HTERT RPE-1 (cell line): ENCODE results near the gene NPTXR.

Experiments used
- in situ Hi-C: fragments of 300-500 bp; cut with MboI; formaldehyde crosslinking; loops from 4 replicates; pipeline ENCODE4 v1.14.3; 2020; ENCODE audit warnings: low sequenced_read_pairs

Gene NPTXR

DNA sequence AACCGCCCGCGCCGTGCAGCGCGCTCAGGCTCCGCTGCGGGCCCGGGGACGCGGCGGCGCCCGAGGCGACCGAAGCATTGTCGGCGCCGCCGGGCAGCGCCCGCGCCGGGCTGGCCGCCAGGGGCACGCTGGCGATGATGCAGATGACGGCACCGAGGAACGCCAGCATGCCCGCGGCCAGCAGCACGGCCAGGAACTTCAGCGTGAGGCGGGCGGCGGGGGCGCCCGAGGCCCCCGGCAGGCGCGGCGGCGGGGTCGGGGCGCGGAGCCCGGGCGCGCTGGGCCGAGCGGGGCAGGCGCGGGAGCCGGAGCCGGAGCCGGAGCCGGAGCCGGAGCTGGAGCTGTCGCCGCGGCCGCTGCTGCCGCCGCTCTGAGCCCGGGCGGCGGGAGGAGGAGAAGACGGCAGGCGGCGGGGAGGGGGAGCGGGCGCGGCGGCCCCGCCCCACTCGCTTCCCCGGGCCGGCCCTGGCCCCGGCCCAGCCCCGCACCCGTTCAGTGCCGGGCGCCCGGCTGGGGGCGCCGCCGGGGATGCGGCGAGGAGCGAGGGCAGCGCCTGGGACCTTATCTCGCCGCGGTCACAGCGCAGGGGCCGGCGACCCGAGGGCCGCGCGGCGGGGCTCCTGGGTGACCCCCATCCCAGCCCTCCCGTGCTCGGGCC lies at the start of gene NPTXR:
Gene NPTXR (minus strand): TSS at position 372 of the 658 bp plus-strand sequence.
- in situ Hi-C loops: no loop called here

DNA sequence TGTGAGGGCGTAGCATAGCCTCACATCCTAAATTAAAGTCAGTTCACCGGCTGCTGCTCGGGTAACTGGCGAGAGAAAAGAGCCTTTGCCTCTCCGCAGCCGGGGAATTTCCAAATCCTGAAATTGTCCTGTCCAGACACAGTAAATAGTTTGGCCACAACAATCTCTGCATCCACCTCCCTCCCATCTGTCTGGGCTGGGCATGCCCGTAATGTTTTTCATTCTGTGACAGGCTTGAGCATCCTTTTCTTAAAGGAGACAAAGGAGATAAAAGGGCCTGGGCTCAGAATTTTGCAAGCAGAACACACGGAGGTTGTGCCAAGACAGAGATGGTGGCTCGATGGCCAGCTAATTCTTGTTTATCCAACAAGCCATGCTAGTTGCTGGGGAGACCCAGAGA lies 47.4 kb upstream of the NPTXR start:
- in situ Hi-C loops: no loop called here

DNA sequence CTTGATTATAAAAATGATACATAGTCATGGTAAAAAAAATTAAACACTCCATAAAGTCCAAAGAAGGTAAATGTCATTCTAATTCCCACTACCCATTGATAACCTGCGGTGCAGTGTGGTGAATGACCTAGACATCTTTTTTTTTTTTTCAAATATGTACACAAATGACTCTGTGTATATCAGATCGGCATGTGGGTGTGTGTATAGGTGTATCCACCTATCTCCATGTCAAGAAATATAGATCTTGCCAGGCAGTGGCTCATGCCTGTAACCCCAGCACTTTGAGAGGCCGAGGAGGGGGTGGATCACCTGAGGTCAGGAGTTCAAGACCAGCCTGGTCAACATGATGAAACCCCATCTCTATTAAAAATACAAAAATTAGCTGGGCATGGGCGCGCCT lies 46.5 kb upstream of the NPTXR start:
- in situ Hi-C loops: no loop called here

DNA sequence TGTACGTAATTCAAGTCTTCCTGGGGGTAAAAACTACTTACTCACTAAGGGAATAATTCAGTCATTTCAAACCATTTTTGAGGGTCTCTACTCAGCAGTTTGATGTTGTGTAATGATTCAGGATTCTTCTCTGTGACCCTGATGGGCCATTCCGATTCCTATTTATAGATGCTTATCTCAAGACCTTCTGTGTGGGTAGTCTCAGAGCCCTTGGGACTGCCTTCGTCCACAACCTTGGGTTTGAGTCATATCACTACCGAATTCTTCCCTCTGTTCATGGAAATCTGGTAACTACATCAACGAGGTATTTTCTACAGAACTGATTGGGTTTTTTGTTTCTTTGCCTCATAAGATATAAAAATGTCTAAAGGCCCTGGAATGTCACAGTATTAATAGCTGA lies 42.5 kb upstream of the NPTXR start:
- in situ Hi-C loops: no loop called here

DNA sequence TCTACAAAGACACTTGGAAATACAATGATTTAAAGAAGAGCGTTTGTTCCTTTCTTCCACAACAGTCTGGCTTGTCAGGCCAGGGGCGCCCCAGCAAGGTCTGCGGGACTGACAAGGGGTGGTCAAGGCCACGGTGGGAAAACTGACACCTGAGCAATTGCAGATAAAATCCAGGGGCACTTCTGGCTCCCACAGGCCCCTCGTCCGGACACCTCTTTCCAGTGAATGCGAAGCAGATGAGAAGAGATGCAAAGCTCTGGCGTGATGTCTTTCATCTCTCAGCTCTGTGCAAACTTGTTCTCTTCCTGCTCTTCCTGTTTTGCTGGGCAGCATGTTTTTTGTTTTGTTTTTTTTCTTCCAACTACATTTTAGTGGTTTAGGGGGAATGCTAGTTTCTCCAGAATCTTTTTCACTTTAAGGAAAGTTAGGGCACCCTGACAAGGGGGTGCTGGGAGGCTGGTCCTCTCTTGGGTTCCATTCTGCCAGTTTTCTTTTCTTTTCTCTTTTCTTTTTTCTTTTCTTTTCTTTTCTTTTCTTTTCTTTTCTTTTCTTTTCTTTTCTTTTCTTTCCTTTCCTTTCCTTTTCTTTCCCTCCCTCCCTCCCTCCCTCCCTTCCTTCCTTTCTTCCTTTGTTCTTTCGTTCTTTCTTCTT lies 39.3 kb upstream of the NPTXR start:
- in situ Hi-C loops: no loop called here

DNA sequence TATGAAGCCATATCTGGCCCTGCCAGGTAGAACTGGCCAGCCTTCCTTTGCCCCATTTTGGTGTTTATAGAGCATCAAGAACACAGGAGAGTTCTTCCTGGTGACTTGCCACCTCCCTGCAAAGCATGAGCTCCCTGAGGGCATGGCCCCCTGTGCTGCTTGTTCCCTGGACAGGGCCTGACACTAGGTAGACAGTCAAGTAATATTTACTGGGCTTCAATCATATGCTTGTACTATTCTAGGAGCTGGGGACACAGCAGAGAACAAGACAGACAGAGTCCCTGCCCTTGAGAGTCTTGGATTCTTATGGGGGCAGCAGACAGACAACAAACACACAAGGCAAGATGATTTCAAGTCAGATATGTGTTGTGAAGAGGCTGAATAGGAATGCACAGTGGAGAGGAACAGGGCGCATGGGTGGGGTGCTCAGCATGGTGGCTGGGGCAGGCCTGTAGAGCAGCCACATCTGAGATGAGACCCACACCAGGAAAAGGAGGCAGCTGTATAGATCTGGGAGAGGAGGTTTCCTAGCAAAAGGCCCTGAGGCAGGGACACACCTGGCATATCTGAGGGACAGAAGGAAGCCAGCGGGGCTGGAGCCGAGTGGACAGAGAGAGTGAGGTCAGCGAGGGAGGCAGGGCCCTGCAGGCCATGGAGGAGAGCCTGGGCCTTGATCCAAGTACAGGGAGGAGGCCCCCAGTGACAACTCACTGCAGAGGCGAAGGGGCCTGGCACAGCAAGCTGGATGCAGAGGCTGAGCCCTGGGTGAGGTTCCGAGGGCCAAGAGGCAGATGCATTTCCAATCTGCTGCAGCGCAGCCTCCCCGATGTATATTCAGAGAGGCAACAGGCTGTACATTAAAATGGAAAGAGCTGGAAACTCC lies 38.4 kb upstream of the NPTXR start:
- in situ Hi-C loops: no loop called here

DNA sequence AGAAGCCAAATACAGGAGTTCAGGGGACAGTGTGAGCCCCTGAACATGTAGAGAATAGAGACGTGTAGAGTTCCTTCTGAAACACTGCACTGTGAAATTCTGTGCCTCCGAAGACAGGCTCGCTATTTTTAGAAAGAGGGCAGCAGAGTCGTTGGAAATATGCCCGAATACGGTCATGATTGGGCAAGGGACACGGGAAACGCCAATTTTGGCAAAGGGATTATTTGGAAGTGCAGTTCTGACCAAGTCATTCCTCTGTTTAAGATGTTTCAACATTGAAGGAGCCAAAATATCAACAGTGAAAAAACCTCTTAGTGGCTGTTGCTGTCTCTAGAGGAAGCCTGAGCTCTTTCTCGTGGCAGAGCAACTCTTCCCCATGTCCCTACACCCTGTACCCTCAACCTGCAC lies 37.6 kb upstream of the NPTXR start:
- in situ Hi-C loops: no loop called here

DNA sequence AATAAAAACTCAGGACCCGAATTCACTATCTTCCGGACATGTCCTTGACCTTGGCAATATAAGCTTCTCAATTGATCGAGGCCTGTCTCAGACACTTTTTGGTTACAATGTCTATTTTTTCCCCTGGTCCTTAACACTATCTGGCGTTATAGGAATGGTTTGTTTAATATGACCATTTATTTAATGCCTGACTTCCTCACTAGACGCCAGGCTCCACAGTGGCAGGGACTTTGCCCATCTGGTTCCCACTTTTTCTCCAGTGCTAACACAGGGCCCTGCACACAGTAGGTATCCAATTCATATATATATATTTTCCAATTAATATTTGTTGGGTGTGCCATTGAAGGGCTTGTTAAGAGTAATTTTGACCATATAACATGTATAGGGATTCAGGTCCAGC lies 36.1 kb upstream of the NPTXR start:
- in situ Hi-C loops: no loop called here

DNA sequence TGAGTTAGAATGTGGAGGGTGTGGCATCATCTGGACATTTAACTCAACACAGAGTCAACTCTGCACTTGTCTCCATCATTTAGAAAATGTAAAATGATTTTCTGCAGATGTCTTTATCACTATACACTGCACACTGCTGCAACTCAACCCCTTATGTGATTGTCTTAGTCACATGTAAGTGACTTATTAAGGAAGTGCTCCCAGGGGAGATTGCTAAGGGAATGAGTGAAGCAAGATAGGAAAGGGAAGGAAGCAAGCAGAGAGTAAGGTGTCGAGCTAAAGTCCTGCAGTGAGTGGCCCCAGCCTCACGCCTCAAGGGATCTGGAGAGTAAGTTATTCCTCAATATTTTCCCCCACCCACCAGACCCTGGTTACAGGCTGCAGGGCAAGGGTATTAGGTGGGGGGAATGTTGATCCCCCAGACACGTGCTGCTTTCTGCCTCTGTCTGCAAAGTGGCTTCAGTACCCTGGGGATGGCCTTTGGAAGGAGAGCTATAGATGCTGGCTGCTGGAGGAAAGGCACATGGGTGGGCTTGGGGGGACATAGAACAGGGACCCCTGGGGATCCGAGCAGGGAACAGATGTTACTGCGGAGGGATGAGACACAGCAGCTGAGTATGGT lies 35.4 kb upstream of the NPTXR start:
- in situ Hi-C loops: no loop called here

DNA sequence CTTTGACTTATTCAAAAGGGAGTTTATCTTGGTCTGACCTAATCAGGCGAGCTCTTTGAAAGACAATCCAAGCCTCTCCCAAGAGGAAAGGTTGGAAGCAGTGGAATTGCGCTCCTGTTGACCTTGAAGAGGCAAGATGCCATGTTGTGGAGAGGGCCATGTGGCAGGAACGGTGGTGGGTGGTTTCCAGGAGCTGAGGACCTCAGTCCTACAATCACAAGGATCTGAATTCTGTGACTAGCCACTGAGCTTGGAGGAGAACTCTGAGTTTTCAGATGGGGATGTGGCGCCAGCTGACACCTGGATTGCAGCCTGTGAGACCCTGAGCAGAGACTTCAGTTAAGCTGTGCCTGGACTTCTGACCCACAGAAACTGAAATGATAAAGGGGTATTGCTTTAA lies 34.2 kb upstream of the NPTXR start:
- in situ Hi-C loops: no loop called here

DNA sequence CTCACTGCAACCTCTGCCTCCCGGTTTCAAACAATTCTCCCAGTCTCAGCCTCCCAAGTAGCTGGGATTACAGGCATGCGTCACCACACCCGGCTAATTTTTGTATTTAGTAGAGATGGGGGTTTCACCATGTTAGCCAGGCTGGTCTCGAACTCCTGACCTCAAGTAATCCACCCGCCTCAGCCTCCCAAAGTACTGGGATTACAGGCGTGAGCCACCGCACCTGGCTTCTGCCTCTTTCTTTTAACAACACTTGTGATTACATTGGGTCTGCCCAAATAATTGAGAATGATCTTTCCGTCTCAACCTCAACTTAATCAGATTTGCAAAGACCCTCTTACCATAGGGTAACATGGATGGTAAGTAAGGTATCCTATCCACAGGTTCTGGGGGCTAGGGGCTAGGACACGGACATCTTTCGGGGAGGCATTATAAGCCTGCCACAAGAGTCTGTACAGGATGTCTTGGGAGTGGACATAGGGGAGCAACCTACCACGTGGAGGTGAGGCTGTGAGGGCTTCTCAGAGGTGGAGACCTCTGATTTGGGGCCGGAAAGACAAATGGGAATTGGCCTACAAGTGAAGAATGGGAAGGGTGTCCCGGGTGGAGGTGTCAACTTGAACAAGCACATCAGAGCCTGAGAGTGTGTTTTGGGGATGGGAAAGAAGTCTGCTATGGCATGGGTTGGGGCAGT lies 30.8 kb upstream of the NPTXR start:
- in situ Hi-C loops: no loop called here

DNA sequence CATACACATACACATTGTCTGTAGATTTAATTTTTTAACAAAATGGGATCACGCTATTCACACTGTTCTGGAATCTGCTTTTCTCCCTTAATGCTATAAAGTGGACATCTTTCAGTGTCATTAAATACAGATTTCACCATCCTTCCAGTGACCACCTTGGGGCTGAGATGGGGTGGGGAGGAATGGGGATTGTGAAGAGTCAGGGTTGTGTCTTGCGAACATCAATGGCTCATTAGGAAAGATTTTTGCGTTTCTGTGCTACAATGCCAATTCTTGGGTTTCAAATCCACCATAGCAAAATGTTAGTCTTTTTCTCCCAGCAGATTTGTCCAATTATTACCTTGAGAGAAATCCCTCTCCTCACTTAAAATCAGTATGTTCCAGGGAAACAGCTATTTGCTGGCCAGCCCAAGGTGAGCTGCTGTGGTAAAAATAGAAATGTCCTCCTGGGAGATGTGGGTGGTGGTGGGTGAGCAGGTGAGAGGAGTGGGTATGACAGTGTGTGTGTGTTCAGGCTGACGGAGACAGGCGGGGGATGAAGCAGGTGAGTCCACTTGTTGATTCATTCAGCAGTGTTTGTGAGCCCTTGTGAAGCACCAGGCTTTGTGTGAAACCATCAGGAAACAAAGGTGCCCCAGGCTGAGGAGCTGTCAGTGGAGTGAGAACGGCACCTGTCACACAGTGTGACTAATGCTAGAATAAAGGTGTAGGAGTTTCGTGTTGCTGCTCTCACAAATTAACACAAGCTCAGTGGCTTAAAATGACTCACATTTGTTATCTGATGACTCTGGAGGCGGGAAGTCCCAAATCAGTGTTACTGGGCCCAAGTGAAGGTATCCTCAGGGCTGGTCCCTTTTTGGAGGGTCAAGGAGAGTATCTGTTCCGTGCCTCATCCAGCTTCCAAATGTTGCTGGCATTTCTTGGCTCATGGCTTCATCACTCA lies 29.9 kb upstream of the NPTXR start:
- in situ Hi-C loops: no loop called here

DNA sequence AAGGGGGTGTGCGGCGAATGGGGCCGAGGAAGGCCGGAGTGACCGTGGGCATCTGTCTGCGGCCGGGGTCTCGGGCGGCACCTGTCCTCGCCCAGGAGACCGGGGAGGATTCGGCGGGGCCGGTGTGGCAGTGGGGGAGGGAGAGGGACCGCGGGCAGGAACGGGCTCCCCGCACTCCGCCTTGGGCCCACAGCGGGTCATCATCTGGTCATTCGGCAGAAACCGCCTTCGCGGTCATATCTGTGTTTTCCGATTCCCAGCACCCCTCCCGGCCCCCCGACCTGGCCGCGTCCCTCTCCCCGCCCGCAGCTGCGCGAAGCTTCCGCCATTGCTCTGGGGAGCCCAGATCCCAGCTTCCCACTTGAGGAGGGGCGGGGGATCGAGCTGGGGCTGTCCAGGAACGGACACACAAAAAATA lies 29.0 kb upstream of the NPTXR start:
- in situ Hi-C loops: no loop called here

DNA sequence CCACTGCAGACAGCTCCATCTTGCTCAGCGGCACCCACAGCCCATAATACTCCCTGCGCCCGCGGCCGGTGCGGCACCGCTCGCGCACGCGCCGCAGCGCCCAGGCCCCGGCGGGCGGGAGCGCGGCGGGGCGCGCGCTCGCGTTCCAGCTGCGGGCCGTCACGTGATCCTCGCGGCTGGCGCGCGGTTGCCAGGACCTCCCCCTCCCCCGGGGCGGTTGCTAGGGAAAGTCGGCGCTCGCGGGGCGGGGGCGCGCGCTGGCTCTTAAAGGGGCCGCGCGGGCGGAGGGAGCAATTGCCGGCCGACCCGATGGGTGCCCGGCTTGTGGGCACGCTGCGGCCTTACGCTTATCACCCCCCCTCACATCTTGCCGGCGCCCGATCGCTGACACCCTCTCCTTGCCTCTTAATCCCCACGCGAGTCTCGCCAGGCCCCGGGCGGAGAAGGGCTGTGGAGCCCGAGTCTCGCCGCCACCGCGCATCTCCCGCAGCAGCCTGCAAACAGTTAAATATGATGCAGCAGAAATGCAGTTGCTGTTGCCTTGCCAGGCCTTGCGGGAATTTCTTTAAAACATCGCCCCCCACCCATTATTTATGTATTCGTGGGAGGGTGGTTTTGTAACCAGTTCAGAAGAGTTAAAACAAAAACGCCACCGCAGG lies 28.5 kb upstream of the NPTXR start, which contains the start of gene CBX6:
Gene CBX6 (minus strand): TSS at position 45 of the 659 bp plus-strand sequence. CDS start 26 bp downstream, at position 19.
- in situ Hi-C loops: no loop called here

DNA sequence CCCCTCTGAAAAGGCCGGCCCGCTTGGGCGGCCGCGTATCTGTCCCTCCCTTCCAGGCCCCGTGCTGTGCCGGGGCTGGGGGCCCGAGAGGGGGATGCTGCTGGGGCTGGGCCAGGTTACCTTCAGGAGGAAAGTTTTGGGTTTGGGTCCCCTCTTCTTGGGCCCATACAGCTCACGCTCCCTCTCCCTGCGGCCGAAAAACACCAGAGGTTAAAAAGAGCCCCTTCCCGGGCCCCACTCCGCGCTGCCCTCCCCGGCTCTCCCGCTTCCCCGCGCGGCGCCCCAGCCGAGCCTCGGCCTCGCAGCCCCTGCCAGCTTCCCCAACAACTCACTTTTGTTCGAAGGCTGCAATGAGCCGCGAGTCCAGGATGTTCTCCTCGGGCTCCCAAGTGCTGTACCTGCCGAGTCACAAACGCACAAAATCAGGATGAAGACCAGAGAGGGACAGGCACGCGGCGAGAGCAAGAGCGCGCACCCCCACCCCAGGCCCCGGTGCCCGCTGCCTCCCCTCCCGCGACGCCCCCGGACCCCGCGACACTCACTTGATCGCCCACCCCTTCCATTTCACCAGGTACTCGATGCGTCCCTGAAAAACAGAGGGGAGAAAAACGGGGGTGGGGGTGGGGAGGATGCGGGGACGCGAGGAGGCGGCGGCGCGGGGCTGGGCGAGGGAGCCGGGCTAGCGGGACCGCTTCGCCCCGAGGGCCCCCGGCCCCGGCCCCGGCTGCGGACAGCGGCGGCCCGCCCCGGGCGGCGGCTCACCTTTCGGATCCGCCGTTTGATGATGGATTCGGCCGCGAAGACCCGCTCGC lies 27.7 kb upstream of the NPTXR start:
- in situ Hi-C loops: no loop called here

DNA sequence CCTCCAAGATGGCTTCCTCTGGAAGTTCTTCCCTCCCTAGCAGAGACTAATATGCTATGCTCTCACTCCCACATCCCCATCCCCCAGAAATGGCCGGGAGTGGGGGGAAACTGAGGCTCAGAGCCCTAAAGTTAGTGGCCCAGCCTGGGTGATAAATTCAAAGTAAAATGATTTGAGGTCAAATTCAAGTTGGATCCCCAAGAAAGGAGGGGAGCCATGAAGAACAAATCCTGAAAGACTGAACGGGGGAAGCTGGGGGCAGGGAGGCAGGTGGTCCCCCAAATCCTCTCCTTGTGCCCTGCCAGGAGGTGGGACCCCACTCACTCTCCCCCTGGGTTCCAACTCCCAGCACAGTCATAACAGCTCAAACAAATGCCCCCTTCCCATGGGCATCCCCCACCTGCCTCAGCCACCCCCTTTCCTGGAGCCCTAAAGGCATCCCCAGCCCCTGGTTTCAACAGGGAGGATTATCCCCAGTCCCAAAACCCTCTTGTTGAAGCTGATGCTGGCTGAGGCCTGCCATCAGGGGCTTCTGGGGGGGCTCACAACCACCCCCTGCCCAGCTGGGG lies 27.0 kb upstream of the NPTXR start:
- in situ Hi-C loops: no loop called here

DNA sequence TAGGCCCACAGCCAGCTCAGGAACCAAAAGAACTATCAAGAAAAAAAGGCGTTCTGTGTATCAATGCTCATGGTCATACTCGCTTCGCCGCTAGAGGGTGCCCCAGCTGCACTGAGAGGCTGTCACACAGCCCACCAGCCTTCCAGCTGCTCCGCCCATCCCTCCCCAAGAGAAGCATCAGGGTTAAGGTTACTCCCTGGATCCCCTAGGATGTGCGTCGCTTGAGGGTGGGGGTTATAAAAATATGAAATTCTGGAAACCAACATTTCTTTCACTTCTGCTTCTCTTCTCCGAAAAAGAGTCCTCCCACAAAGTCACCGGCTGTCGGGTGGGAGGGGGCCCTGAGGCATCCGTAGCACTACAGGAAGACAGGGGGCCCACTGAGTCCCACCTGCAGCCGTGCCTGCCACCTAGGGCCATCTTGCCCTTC lies 26.5 kb upstream of the NPTXR start:
- in situ Hi-C loops: no loop called here

DNA sequence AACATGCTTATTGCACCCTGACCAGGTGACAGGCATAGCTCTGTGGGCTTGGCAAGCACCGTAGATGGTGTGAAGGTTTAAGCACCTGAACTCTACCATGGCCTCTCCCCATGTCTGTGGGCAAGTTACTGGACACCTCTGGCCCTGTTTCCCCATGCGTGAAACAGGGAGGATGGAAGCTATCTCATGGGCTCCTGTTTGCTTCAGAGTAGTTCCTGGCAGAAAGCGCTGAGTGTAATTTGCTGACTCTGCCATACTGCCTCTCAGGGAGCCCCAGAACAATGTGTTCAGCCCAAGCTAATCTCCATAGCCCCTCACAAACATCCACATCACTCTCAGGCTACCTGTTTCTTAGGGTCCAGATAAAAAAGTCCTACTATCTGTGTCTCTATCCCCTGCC lies 25.8 kb upstream of the NPTXR start:
- in situ Hi-C loops: no loop called here
